ENCODE measurements around the gene CD83.
"Not testable (repeated sequence)": the region's sequence is repeated elsewhere in the genome, so short reads cannot be mapped to it uniquely, and the experiment has no call there.

The CD83 gene, protein sequence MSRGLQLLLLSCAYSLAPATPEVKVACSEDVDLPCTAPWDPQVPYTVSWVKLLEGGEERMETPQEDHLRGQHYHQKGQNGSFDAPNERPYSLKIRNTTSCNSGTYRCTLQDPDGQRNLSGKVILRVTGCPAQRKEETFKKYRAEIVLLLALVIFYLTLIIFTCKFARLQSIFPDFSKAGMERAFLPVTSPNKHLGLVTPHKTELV

DNA sequence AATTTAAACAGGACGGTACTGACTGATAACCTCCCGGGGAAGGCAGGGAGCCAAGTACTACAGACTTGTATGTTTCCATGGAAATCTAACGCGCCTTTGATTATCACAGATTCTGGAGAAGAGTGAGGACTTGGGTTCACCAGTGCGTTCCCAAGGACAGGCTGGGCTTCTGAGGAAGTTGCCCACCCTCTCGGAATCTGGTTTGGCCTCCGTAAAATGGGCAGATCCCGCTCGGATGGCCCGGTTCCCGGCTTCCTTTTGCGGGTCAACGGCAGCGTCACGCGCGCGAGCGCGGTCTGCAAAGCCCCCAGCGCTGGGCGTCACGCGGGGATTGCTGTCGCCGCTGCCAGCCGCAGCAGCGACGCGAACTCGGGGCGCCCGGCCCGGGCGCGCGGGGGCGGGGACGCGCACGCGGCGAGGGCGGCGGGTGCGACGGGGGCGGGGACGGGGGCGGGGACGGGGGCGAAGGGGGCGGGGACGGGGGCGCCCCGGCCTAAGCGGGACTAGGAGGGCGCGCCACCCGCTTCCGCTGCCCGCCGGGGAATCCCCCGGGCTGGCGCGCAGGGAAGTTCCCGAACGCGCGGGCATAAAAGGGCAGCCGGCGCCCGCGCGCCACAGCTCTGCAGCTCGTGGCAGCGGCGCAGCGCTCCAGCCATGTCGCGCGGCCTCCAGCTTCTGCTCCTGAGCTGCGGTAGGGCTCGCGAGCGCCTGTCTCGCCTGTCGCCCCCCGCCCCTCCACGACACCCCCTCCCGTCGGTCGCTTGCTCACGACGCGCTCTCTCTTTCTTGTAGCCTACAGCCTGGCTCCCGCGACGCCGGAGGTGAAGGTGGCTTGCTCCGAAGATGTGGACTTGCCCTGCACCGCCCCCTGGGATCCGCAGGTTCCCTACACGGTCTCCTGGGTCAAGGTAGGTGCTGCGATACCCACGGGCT is at the start of gene CD83:
TSS of gene CD83 (plus strand) at position 615 of the 933 bp plus-strand sequence. CDS start at position 655, 40 bp downstream.
- peak; percentile 80 for DNase-seq

DNA sequence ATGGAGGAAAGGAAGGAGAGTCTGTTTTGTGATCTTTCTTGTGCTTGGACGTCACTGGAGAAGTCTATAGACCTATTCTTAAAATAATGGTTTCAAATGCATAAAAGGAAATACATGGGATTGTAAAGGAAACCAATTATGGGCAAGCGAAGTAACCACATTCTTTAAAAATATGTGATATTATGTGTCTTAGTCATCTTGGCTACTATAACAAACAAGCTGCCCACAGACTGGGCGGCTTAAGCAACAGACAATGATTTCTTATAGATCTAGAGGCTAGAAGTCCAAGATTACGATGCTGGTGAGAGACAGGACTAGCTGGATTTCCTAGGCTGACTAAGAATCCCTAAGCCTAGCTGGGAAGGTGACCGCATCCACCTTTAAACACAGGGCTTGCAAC is 49.4 kb upstream of the CD83 start:
- DNase-seq: no peak

DNA sequence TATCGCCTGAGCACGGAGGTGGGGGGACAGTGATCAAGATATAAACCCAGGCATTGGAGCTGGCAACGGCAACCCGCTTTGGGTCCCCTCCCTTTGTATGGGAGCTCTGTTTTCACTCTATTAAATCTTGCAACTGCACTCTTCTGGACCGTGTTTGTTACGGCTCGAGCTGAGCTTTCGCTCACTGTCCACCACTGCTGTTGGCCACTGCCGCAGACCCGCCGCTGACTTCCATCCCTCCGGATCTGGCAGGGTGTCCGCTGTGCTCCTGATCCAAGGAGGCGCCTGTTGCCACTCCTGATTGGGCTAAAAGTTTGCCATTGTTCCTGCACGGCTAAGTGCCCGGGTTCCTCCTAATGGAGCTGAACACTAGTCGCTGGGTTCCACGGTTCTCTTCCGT is 48.9 kb upstream of the CD83 start:
- no peak for DNase-seq

DNA sequence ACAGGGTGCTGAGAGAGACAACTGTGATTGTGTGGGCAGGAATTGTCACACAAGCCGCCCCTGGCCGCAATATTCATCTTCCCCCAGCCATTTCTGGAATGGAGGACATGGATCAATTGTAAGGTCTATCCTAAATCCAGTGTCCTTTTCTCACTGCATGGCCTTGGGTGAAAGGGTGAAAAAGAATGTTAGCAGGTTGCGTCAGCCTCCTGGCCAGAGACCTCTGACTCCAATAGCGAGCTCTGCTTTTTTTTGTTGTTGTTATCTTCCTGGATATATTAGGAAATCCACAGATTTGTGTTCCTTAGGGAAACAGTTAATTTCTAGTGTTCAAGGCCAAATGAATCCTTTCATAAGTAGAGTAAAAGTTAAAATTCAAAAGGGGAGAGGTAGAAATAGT is 47.1 kb upstream of the CD83 start:
- DNase-seq: no peak

DNA sequence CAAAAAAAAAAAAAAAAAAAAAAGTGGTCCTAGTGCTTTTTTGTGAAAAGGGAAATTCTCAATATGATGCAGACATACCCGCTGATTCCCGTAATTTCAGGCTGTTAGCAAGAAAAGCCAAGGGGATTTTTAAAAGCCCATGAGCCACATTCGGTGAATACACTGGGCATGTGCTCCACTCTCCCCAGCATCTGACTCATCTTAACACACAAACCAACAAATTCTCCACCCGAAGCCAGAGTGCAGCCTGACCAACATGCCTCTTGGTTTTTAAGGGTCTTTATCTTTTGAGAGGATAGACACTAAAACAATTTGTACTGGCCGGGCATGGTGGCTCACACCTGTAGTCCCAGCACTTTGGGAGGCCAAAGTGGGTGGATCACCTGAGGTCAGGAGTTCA is 45.5 kb upstream of the CD83 start:
- no peak for DNase-seq

DNA sequence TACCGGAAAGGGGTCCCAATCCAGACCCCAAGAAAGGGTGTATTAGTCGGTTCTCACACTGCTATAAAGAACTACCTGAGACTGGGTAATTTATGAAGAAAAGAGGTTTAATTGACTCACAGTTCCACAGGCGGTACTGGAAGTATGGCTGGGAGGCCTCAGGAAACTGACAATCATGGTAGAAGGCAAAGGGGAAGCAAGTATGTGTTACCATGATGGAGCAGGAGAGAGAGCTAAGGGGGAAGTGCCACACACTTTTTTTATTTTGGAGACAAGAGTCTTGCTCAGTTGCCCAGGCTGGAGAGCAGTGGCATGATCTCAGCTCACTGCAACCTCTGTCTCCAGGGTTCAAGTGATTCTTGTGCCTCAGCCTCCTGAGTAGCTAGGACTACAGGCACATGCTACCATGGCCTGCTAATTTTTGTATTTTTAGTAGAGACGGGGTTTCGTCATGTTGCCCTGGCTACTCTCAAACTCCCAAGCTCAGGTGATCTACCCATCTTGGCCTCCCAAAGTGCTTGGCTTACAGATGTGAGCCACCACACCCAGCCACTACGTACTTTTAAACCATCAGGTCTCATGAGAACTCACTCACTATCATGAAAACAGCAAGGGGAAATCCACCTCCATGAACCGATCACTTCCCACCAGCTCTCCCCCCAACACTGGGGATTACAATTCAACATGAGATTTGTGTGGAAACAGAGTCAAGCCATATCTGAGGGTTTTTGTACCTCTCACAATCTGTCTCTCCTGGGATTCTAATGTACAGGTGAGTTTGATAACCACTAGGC is 43.8 kb upstream of the CD83 start:
- DNase-seq: not testable (repeated sequence)

DNA sequence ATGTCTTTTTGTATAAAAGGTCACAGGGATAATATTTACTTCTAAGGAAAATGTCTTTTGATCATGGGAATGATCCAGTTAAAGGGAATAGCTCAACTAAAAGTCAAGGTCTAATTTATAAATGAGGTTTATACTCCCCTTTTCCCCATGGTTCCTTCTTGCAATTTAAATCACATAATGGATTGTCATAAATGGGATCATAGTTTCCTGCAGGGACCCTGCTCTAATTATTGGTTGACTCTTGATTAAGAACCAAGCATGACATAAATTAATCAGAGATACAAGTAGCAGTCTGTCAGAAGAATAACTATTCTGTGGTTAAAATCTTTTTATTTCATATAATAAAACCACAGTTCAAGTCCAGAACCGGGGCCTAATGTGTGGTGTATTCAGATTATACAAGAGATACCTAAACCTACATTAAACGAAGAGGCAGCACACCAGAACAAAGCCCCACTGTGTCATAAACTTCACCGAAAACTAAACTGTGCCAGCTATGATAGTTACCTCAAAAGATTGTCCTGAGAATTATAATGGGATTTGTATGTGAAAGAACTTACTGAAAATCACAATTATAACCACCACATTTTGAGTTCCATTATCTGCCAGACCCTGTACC is 43.0 kb upstream of the CD83 start:
- DNase-seq: no peak

DNA sequence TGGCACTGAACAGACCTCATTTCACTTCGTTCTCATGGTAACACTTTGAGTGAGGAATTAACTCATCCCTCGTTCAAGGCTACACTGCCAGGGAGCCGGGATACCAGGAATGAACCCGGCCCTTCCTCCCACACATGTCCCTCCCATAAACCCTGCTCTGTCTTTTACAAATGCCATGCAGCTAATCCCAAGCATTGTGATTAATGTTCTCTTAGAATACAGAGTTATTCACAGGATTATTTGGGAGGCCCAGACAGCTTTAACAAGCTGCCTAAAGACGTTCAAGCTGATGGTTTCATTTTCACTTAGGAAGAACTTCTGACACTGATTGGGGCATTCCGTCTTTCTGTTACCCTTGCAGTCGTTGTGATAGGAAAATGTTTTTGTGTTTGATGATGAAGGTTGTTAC is 42.5 kb upstream of the CD83 start:
- DNase-seq: peak; percentile 67

DNA sequence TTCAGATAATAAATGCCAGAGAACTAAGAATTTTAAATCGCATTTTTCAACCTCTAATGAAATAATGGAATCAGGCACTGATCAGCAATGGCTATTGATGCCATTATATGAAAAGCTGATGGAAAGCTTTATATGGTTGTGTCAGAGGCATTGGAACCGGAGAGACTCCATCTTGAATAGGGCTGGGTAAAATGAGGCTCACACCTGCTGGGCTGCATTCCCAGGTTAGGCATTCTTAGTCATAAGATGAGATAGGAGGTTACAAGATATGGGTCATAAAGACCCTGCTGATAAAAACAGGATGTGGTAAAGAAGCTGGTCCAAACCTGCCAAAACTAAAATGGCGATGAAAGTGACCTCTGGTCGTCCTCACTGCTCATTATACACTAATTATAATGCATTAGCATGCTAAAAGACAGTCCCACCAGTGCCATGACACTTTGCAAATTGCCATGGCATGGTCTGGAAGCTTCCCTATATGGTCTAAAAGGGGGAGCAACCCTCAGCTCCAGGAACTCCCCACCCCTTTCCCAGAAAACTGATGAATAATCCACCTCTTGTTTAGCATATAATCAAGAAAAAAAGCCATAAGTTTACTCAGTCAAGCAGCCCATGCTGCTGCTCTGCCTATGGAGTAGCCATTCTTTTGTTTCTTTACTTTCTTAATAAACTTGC is 40.2 kb upstream of the CD83 start:
- no peak for DNase-seq

DNA sequence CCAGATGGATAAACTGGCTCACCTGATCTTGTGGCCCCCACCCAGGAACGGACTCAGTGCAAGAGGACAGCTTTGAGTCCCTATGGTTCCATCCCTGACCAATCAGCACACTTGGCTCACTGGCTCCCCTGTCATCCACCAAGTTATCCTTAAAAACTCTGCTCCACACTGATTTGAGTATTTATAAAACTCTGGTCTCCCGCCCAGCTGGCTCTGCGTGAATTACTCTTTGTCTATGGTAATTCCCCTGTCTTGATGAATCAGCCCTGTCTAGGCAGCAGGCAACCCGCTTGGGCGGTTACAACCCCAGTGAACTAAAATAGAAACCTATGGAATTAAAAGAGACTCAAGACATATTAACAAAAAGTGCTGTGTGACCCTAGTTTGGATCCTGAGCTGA is 38.1 kb upstream of the CD83 start:
- no peak for DNase-seq

DNA sequence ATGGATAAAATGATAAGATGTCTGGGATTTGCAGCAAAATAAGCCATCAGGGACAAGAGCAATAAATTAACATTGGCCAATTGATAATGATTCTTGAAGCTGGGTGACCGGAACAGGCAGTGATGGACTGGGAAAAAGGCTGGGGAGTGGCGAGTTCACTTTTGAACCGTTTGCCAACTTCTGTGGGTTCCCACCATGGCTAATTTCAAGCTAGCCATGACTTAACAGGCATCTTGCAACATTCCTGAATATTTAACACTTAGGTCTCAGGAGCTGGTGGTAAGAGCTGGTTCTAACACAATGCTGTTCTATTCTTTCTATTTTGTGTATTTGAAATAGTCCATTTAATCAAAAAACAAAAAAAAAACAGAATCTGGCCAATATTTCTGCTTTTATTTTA is 37.6 kb upstream of the CD83 start:
- DNase-seq: no peak

DNA sequence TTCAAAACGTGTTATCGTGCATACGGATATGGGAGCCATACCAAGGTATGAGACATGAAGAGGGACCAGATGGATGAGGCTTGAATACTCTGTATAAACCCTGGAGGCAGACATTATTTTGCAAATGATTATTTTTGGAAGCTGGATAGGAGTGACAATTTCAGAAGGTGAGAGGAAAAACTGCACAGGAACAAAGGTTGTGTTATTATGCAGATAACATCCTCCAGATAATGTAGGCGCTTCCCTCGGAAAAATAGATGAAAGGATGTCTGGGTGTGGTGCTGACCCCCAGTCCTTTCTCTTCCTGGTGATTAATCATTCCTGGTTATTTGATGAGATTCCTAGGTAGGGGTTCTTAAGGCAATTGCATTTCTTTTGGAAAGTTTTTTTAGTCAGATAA is 36.4 kb upstream of the CD83 start:
- no peak for DNase-seq

DNA sequence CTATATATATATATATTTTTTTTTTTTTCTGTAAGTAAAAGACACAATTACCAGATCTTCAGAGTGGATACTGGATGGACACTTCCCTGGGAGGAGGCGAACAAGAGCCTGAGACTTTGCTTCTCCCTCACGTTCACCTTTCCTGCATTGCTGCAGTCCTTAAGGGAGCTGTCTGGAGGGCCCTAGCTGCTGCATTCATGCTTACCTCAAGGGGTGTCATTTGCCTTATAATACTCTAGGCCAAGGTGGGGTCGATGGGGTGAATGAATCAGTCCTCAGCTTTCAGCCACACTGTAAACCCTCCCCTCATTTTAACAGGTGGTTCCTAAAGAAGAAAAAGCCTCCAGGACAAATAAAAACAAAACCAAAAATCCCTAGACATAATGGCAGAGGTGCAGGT is 34.8 kb upstream of the CD83 start:
- DNase-seq: no peak

DNA sequence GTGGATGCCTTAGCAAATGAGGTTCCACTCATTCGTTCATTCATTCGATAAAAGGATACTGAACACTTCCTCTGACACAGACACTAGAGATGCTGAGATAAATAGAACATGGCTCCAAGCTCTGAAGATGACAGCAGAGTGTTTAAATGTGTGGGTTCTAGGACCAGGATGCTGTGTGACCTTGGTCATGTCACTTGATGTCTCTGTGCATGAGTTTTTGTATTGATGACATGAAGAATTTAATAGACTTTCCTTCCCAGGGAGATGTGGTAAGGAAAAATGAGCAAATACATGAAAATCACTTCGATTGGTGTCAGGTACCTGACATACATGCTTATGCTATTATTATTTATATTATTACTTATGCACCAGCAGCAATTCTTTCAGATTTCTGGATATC is 34.3 kb upstream of the CD83 start:
- DNase-seq: no peak

DNA sequence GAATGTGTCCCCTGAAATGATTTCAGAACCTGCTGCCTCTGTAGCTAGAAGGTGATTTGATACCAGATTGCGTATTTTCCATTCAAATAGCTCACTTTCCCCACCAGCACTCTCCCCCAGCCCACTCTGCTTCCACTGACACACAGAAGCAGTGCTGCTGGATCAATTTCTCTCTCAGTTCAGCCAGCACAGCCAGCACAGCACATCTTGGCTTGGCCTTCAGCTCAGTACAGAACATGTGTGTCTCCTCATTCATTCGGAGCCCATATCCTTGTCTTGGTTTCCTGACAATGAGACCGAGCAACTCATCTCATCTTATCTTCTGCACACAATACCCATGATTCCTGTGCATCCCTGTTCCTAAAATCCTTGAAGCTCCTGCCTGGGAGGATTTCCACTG is 33.8 kb upstream of the CD83 start:
- no peak for DNase-seq

DNA sequence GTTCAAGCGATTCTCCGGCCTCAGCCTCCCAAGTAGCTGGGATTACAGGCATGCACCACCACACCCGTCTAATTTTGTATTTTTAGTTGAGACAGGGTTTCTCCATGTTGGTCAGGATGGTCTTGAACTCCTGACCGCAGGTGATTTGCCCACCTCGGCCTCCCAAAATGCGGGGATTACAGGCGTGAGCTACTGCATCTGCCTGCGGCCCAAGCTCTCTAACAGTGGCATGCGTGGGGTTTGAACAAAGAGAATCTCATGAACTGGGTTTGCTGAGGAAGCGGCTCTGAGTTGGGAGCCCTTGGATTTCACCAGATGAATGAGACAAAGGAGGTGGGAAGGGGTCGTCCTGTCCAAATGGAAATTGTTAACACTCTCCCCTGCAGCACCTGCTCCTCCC is 33.2 kb upstream of the CD83 start:
- DNase-seq: no peak

DNA sequence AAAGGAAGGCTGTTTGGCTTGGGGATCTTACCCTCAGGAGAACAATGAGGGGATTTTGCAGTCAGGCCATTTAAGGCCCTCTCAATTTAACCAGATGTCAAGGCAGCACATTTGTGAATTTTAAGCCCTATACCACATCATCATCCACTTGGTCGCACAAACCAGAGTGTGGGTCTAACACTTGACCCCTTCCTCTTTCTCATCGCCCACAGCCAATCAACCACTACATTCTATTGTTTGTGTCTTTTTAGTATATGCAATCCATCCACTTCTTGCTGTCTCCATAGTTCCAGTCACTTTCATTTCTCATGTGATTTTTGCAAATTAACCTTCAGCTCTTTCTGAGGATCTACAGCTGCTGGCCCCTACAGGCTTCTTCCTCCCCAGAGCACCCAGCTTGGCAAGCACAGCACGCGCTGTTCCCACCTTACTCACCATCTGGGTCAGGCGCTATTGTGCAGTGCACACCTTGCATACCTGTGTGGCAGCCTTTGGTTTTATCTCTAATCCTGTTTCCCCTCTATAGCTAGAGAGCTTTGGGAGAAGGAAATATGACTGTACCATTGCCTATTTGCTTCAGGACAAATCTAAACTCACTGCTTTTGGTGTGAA is 32.3 kb upstream of the CD83 start:
- DNase-seq: no peak

DNA sequence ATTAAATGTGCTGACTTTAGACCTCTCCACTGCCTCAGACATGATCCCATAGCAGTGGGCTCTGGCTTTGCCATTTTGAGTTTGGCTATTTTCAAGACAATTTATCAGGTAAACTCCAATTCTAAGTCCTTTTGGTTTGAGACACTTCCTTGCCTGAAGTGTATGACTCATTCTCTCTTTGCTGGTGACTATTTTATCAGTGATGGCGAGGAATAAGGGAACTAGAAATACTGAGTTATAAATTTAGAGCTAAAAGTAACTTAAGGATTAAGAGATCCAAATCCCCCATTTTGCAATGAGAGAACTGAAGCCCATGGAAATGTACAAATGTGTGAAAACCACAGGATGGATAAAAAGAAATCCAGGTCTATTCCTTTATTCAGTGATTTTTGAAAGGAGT is 30.9 kb upstream of the CD83 start:
- DNase-seq: no peak

DNA sequence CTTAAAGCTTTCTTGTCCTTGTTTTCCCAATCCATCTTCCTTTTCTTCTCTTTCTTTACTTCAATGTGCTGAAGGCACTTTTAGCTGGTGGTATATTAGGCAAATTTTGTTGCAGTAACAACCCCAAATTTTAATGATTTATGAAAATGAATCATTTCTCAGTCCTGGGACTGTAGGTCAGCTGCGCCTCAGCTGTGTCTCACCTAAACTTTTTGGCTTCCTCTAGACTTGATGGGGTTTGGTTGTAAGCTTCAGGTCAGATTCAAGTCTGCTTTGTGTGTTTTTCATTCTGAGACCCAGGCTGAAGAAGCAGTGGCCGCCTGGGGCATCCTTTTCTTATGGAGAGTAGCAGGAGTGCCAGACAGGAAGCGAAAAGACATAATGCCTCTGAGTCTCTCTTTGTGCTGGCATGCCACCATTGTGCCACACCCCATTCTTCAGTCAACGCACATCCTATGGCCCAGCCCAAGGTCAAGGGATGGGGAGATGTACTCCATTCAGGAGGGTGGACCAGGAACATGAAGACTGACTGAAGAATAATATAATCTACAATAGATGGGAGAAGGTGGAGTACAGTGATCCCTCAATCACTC is 28.9 kb upstream of the CD83 start:
- no peak for DNase-seq

DNA sequence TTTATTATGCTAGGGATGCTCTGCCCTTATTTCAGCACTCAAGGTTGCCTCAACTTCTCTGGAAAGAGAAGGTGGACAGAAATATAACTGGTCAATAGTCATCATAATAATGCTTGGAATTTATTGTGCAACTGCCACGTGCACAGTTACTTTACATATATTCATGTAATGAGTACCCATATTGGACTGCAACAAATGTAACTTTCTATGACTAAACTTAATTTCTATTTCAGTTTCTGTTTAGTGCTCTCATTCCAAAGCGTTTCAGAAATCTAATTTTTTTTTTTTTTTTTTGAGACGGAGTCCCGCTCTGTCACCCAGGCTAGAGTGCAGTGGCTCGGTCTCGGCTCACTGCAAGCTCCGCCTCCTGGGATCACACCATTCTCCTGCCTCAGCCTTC is 28.3 kb upstream of the CD83 start:
- no peak for DNase-seq

DNA sequence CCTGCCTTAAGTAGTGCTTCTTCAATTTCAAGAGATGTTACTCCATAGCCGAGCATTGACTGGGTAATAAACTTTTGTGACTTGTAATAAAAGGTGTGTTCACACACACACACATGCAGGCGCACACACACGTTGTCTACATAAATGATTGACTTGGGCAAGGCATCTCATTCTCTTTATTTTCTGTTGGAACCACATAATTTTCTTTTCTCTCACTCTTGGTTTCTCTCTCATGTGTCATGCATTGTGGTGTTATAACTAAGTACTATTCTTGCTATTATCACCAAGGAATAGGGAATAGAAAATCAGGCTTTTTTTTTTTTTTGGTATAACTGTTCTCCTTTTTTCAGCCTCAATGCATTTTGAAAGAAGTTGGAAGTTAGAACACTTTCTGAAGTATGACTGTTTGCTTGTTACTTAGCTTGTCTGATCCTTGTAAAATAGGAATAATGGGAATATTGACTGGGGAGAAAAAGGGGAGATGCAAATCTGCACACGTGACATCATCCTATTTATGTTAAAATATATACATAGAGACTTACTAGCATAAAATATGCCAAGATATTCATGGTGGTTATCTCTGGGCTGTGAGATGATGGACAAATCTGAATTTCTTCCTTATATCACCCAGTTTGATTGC is 26.1 kb upstream of the CD83 start:
- DNase-seq: no peak
